Upper lobe of left lung (tissue), 6 donors: Measurements from ENCODE around the gene LELP1. TPM values are rescaled to one million over a fixed set of nuclear protein-coding genes. Genes with fewer than 3 reads are reported as not detected.

ENCODE experiments used
- ATAC-seq, 2 donors: fragments of 200-7000 bp; cut with Tn5 transposase; one replicate each; pipeline ENCODE4 v1.9.1; 2022; ENCODE audit warnings: mild to moderate bottlenecking in 2 of 2, moderate library complexity in 2 of 2; ENCODE audit not compliant: low FRiP score in 2 of 2
- DNase-seq, 2 donors: peaks; one replicate each; pipeline ENCODE4 v3.0.0-alpha.2; 2019 to 2020
- H3K27ac ChIP-seq, 4 donors: fragments of 200-600 bp; sonication (generic); one replicate each; pipeline ENCODE4 v1.5.1; 2016 to 2019
- H3K27me3 ChIP-seq, 4 donors: fragments of 200-600 bp; sonication (generic); one replicate each; pipeline ENCODE4 v1.5.1; 2017 to 2019
- H3K36me3 ChIP-seq, 4 donors: fragments of 200-600 bp; sonication (generic); one replicate each; pipeline ENCODE4 v1.5.1; 2016 to 2019
- H3K4me1 ChIP-seq, 4 donors: fragments of 200-600 bp; sonication (generic); one replicate each; pipeline ENCODE4 v1.5.1; 2018 to 2019
- H3K4me3 ChIP-seq, 4 donors: fragments of 200-600 bp; sonication (generic); one replicate each; pipeline ENCODE4 v1.5.1; 2017 to 2019; ENCODE audit warnings: mild to moderate bottlenecking in 2 of 4, moderate library complexity in 1 of 4
- H3K9me3 ChIP-seq, 4 donors: fragments of 200-600 bp; sonication (generic); one replicate each; pipeline ENCODE4 v1.5.1; 2018 to 2019
- EP300 ChIP-seq, 4 donors: sonication (generic); formaldehyde crosslinking; IDR thresholded peaks; one replicate each; pipeline ENCODE4 v1.5.1; 2017; ENCODE audit warnings: antibody characterized with exemption in 4 of 4, control low read depth in 2 of 4
- POLR2A ChIP-seq, 4 donors: fragments of 450-650 bp; IDR thresholded peaks; one replicate each; pipeline ENCODE4 v1.5.1; 2016 to 2017; ENCODE audit warnings: antibody characterized with exemption in 4 of 4, mild to moderate bottlenecking in 2 of 4
- POLR2AphosphoS5 ChIP-seq, 2 donors: sonication (generic); formaldehyde crosslinking; IDR thresholded peaks; one replicate each; pipeline ENCODE4 v1.5.1; 2017; ENCODE audit warnings: antibody characterized with exemption in 2 of 2
- WGBS, 2 donors: methylation state at CpG; one replicate each; pipeline ENCODE4 v1.1.5; 2017 to 2018; 5-methylcytosine and 5-hydroxymethylcytosine counted together
- total RNA-seq, 6 donors: library from RNA; depleted of rRNA in 4 of 6; stranded (reverse); fragments of >200 nt in 4 of 6; gene quantifications; one replicate each; pipeline versions ENCODE4 v1.1.0 to v1.2.1, GENCODE V29; 2016 to 2021
- TF ChIP-seq, protein P1 (sequence below), 6 experiments: fragments of 450-650 bp in 4 of 6; fragments of 200-600 bp in 2 of 6; sonication (generic) in 2 of 6; IDR thresholded peaks; one replicate each; pipeline ENCODE4 v1.5.1; 2016 to 2019; ENCODE audit warnings: antibody characterized with exemption in 6 of 6
- donor health status: DM: no; HTN: no; CAD: no; lungs with moderate emphysema.
- donor health status: DM: no; HTN: yes; CAD: no; lungs with severe emphysema.

LELP1 gene
- total RNA-seq, 6 donors from 2014 or later, result not detected

DNA sequence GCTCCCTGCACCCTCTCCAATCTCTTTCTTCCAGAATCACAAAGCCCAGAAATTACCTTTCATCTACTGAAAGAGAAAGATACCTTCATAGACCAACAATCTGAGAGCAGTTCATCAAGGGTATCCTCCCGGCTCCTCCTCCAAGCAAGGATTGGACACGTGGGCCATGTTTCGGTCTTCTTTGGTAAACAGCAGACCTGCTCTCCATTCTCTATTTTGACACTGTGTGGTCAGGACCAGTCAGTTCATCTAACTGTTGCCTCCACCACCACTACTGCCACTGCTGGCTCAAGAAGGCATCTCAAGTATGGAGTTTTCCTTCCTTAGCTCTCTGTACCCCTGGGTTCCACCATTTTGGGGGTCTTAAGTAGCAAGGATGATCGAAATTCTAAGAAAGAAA is 8.0 kb upstream of the LELP1 start:
- DNase-seq, result no peak
- no peaks in the 10 kb centered on the region for H3K27me3 ChIP-seq
- 67 to 76% methylated on average over 4 of the region's 4 CpGs for WGBS, 2 donors

DNA sequence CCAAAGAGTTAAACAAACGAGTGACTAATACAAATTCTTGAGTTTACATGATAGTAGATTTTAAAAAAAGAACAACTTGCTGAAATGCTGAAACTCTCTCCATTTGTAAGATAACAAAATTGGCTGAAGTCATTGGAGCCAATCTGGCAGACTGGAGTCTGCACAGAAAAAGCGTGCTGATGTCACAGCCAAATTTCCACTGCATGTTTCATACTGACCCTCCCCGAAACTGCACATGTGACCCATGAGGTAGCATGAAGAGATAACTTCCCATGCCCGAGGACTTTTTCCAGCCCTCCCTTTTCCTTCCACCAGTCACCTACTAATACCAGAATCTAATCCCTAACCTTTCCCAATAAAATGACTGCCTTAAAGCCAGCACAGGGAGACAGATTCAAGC is 1.2 kb upstream of the LELP1 start:
- no peaks in the 10 kb centered on the region for H3K27me3 ChIP-seq
- peak in 1 of 2 donors; percentile 79 for ATAC-seq
- no peak overlapping the region for H3K27ac ChIP-seq
- WGBS, 2 donors, result 64 to 68% methylated on average over 4 of the region's 4 CpGs
- H3K4me1 ChIP-seq, result no peaks in the 10 kb centered on the region
- no peak for DNase-seq
- no peaks in the 10 kb centered on the region for H3K9me3 ChIP-seq
- no peak for TF ChIP-seq POLR2AphosphoS5 (IDR thresholded peaks at IDR 0.05)
- TF ChIP-seq, protein P1, sequence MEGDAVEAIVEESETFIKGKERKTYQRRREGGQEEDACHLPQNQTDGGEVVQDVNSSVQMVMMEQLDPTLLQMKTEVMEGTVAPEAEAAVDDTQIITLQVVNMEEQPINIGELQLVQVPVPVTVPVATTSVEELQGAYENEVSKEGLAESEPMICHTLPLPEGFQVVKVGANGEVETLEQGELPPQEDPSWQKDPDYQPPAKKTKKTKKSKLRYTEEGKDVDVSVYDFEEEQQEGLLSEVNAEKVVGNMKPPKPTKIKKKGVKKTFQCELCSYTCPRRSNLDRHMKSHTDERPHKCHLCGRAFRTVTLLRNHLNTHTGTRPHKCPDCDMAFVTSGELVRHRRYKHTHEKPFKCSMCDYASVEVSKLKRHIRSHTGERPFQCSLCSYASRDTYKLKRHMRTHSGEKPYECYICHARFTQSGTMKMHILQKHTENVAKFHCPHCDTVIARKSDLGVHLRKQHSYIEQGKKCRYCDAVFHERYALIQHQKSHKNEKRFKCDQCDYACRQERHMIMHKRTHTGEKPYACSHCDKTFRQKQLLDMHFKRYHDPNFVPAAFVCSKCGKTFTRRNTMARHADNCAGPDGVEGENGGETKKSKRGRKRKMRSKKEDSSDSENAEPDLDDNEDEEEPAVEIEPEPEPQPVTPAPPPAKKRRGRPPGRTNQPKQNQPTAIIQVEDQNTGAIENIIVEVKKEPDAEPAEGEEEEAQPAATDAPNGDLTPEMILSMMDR (IDR thresholded peaks at IDR 0.05), result no peak
- no peak for TF ChIP-seq POLR2A (IDR thresholded peaks at IDR 0.05)
- no peak for TF ChIP-seq EP300 (IDR thresholded peaks at IDR 0.05)
- H3K4me3 ChIP-seq, result no peak overlapping the region
- no peaks in the 10 kb centered on the region for H3K36me3 ChIP-seq

More for the DNA sequence above, 8.0 kb upstream of the LELP1 start:
- Histone ChIP-seq H3K4me3 (no peak overlapping the region), H3K9me3 (no peaks in the 10 kb centered on the region), H3K36me3 (no peaks in the 10 kb centered on the region), H3K27ac (no peak overlapping the region), H3K4me1 (no peaks in the 10 kb centered on the region)
- TF ChIP-seq EP300 (IDR thresholded peaks at IDR 0.05) (no peak), POLR2AphosphoS5 (IDR thresholded peaks at IDR 0.05) (no peak), POLR2A (IDR thresholded peaks at IDR 0.05) (no peak)
- TF ChIP-seq, protein P1 (IDR thresholded peaks at IDR 0.05), result no peak
- no peak for ATAC-seq

DNA sequence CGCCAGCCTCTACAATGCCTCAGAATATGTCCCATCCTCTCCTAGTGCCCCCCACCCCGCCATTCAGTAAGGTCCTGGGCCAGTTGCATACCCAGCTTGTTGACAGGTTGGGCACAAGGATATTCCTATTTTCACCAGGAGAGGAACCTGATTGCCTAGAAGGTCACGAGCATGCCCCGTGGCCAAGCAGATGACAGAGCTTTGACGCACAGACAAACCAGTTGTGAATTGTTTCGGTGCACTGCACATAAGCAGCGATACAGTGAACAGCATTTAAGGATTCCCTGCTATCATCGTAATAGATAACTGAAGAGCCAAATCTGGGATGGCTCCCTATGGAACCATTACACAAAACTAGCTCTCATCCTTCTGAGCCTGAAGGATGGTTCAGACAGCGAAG is 3.4 kb downstream of the LELP1 start:
- Histone ChIP-seq H3K27ac (no peak overlapping the region), H3K27me3 (no peaks in the 10 kb centered on the region), H3K4me1 (no peaks in the 10 kb centered on the region), H3K4me3 (no peak overlapping the region), H3K36me3 (no peaks in the 10 kb centered on the region), H3K9me3 (no peaks in the 10 kb centered on the region)
- 85 to 91% methylated on average over 9 of the region's 9 CpGs for WGBS, 2 donors
- TF ChIP-seq EP300 (IDR thresholded peaks at IDR 0.05) (no peak), POLR2AphosphoS5 (IDR thresholded peaks at IDR 0.05) (no peak), POLR2A (IDR thresholded peaks at IDR 0.05) (no peak)
- TF ChIP-seq, protein P1 (IDR thresholded peaks at IDR 0.05), result no peak
- DNase-seq (no peak), ATAC-seq (no peak)

DNA sequence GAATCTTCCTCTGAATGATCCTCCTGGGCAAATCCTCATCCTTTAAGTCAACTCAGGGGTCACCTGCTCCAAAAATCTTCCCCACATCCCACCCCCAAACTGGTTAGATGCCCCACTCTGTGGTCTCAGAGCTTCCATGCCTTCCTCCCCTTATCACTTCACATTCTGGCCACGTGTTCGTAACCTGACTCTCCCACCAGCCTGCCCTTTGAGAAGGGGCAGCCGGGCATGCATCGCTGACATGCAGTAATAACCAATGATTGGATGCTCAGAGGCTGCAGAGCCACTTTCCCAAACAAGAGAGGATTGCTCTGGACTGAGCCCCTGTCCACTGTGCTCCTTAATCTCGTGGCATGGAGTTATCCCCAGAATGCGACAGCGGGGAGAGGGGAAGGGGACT is 7.0 kb downstream of the LELP1 start:
- no peak for DNase-seq
- Histone ChIP-seq H3K27me3 (no peaks in the 10 kb centered on the region), H3K4me1 (no peaks in the 10 kb centered on the region), H3K9me3 (no peaks in the 10 kb centered on the region), H3K27ac (no peak overlapping the region), H3K4me3 (no peak overlapping the region), H3K36me3 (no peaks in the 10 kb centered on the region)
- 34 to 55% methylated on average over 6 to 7 of the region's 7 CpGs for WGBS, 2 donors
- no peak for TF ChIP-seq POLR2AphosphoS5 (IDR thresholded peaks at IDR 0.05)
- TF ChIP-seq POLR2A (IDR thresholded peaks at IDR 0.05), result no peak
- no peak for TF ChIP-seq EP300 (IDR thresholded peaks at IDR 0.05)
- TF ChIP-seq, protein P1 (IDR thresholded peaks at IDR 0.05), result no peak
- no peak for ATAC-seq

DNA sequence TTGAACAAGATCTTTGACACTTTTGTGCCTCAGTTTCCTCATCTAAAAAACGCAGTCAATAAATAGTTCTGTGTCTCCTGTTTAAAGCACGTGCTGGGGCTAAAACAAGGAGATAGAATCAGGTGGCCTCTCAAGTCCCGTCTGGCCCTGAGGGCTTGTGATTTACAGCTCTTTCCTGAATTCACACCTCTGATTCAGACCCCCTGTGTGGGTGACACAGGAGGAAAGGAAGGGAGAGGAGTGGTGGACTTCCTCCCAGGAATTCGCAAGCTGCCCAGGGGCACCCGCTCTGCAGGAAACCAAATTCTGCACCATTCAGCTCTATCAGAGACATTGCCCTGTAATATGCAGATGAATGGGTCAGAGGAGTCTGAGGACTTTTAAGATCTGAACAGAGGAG is 9.0 kb downstream of the LELP1 start:
- H3K36me3 ChIP-seq, result no peaks in the 10 kb centered on the region
- no peak overlapping the region for H3K27ac ChIP-seq
- ATAC-seq (no peak), DNase-seq (no peak)
- no peaks in the 10 kb centered on the region for H3K9me3 ChIP-seq
- 29 to 57% methylated on average over 5 of the region's 5 CpGs for WGBS, 2 donors
- no peaks in the 10 kb centered on the region for H3K4me1 ChIP-seq
- TF ChIP-seq POLR2A (IDR thresholded peaks at IDR 0.05), result no peak
- TF ChIP-seq, protein P1 (IDR thresholded peaks at IDR 0.05), result no peak
- TF ChIP-seq EP300 (IDR thresholded peaks at IDR 0.05), result no peak
- no peak overlapping the region for H3K4me3 ChIP-seq
- no peaks in the 10 kb centered on the region for H3K27me3 ChIP-seq
